ENCODE measurements around the gene PLOD1. TPM values are rescaled to one million over a fixed set of nuclear protein-coding genes. Genes with fewer than 3 reads are reported as not detected.
A peak's percentile ranks its signal among the peaks of the same experiment; 100 is the strongest.

Gene PLOD1
- total RNA-seq, 1 donor from 2014 or later: 76.8 TPM

DNA sequence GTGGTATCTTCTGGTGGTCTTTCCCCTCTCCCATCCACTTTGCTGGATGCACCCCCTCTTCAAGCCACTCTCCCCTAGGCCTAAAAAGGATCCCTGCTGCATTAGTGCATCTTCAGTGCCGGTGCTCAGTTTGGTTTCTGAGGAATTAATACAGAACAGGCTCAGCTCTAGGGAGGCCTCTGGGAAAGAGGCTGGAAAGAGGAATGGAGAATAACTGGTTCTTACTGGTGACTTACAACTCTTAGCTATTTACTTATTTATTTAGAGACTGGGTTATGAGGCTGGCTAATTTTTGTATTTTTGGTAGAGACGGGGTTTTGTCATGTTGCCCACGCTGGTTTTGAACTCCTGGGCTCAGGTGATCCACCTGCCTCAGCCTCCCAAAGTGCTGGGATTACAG lies 64.7 kb downstream of the PLOD1 start:
- no peak for ATAC-seq
- Histone ChIP-seq H3K27ac (no peak overlapping the region), H3K36me3 (peaks cover 100% of the 10 kb centered on the region), H3K4me3 (no peak overlapping the region), H3K9me3 (no peaks in the 10 kb centered on the region), H3K4me1 (no peaks in the 10 kb centered on the region), H3K27me3 (no peaks in the 10 kb centered on the region)
- intact Hi-C loops (cut with DNase I): no loop called here
- TF ChIP-seq, protein P1, sequence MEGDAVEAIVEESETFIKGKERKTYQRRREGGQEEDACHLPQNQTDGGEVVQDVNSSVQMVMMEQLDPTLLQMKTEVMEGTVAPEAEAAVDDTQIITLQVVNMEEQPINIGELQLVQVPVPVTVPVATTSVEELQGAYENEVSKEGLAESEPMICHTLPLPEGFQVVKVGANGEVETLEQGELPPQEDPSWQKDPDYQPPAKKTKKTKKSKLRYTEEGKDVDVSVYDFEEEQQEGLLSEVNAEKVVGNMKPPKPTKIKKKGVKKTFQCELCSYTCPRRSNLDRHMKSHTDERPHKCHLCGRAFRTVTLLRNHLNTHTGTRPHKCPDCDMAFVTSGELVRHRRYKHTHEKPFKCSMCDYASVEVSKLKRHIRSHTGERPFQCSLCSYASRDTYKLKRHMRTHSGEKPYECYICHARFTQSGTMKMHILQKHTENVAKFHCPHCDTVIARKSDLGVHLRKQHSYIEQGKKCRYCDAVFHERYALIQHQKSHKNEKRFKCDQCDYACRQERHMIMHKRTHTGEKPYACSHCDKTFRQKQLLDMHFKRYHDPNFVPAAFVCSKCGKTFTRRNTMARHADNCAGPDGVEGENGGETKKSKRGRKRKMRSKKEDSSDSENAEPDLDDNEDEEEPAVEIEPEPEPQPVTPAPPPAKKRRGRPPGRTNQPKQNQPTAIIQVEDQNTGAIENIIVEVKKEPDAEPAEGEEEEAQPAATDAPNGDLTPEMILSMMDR (IDR thresholded peaks at IDR 0.05): no peak
- no peak for DNase-seq

DNA sequence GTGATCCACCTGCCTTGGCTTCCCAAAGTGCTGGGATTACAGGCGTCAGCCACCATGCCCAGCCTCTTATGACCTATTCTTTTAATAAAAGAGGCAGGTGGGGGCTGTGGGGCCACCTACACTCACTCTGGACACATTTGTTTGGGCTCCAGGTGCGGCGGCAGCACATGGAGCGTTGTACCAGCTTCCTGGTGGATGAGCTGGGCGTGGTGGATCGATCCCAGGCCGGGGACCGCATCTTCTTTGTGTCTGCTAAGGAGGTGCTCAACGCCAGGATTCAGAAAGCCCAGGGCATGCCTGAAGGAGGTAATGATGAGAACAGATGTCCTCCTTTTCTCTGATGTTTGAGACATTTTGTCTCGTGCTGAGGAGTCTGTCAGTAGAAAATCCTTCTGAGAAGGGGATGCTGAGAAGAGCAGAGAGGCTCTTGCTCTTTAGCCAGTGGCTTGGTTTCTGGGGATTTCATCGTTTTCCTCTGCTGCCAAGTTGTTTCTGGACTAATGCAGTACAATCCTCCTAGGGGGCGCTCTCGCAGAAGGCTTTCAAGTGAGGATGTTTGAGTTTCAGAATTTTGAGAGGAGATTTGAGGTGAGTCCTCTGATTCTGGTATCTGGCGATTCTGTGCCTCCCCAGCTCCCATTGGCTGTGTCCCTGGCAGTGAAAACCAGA lies 66.9 kb downstream of the PLOD1 start:
- TF ChIP-seq, protein P1 (IDR thresholded peaks at IDR 0.05): peak; percentile 49
- no peak overlapping the region for H3K27ac ChIP-seq
- no peaks in the 10 kb centered on the region for H3K27me3 ChIP-seq
- intact Hi-C loops (cut with DNase I): no loop called here
- ATAC-seq: peak; percentile 44
- no peaks in the 10 kb centered on the region for H3K9me3 ChIP-seq
- no peaks in the 10 kb centered on the region for H3K4me1 ChIP-seq
- H3K36me3 ChIP-seq: peaks cover 100% of the 10 kb centered on the region
- H3K4me3 ChIP-seq: no peak overlapping the region
- DNase-seq: no peak

DNA sequence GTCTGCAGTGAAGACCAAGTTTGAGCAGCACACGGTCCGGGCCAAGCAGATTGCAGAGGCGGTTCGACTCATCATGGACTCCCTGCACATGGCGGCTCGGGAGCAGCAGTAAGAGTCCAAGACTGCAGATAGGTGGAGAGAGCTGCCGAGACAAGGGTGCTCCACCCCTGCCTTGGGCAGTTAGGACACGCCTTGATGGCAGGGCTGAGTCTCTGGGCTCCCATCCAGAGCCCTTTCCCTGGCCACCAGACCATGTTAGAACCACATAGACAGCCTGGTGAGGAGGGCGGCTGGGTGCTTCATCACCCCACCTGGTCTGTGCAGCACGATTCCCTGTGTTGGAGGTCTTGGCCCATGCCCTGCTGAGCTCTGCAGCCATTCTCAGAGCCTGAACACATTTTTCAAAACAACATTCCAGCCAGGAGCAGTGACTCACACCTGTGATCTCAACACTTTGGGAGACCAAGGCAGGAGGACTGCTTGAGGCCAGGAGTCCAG lies 67.5 kb downstream of the PLOD1 start:
- Histone ChIP-seq H3K4me3 (no peak overlapping the region), H3K27me3 (no peaks in the 10 kb centered on the region), H3K27ac (no peak overlapping the region), H3K9me3 (no peaks in the 10 kb centered on the region), H3K4me1 (no peaks in the 10 kb centered on the region), H3K36me3 (peaks cover 100% of the 10 kb centered on the region)
- TF ChIP-seq, protein P1 (IDR thresholded peaks at IDR 0.05): no peak
- intact Hi-C loops (cut with DNase I): no loop called here
- ATAC-seq (peak; percentile 39), DNase-seq (no peak)

DNA sequence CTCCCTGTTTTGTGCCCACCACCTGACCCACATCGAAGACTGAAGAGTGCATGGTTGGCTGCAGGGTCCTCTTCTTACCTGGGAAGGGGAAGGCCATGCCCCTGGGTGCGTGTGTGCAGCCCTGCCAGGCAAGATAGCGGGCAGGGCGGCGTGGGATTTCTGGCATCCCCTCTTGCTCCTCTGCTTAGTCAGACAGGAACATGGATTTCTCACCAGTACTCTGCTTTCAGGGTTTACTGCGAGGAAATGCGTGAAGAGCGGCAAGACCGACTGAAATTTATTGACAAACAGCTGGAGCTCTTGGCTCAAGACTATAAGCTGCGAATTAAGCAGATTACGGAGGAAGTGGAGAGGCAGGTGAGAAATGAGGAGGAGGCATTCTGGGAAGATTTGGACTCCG lies 69.2 kb downstream of the PLOD1 start:
- Histone ChIP-seq H3K4me3 (no peak overlapping the region), H3K36me3 (peaks cover 90% of the 10 kb centered on the region), H3K9me3 (no peaks in the 10 kb centered on the region), H3K27ac (no peak overlapping the region), H3K27me3 (no peaks in the 10 kb centered on the region), H3K4me1 (no peaks in the 10 kb centered on the region)
- TF ChIP-seq, protein P1 (IDR thresholded peaks at IDR 0.05): no peak
- intact Hi-C loops (cut with DNase I): no loop called here
- DNase-seq: no peak
- ATAC-seq: no peak

DNA sequence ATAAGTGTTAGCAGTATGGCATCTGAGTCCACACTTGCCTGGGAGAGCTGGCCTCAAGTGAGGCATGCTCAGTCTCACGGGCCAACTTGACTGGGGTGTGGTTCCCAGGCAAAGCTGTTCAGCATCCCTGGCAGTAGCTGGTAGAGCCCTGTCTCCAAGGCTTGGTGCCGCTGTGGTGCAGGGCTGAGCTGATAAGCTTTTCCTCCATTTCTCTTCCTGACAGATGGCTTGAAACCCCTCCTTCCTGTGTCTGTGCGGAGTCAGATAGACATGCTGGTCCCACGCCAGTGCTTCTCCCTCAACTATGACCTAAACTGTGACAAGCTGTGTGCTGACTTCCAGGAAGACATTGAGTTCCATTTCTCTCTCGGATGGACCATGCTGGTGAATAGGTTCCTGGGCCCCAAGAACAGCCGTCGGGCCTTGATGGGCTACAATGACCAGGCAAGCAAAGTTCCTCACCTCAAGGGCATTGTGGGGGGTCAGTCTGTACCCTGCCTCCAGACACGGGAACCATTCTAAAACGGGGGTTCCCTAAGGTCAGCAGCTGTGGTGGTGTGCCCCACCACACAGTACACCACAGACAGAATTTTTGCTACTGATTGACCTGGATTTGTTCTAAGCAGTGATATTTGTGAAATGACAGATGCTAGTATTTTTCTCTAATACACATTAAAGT lies 71.1 kb downstream of the PLOD1 start:
- H3K36me3 ChIP-seq: peaks cover 87% of the 10 kb centered on the region

More for the DNA sequence above, 71.1 kb downstream of the PLOD1 start:
- TF ChIP-seq, protein P1 (IDR thresholded peaks at IDR 0.05): no peak
- intact Hi-C loops (cut with DNase I): no loop called here
- Histone ChIP-seq H3K9me3 (no peaks in the 10 kb centered on the region), H3K4me1 (no peaks in the 10 kb centered on the region), H3K27me3 (no peaks in the 10 kb centered on the region), H3K4me3 (no peak overlapping the region), H3K27ac (no peak overlapping the region)
- DNase-seq (no peak), ATAC-seq (no peak)

All from upper lobe of right lung (tissue), 1 donor.